ENCODE data around the gene DDX59.

DDX59 gene

GRCh38 chr1:200669314-200670241 is at the start of gene DDX59:
Gene DDX59 (minus strand): TSS chr1:200669907. CDS start chr1:200666740, 3,167 bp downstream.
- peak; percentile 94 for DNase-seq

DNA sequence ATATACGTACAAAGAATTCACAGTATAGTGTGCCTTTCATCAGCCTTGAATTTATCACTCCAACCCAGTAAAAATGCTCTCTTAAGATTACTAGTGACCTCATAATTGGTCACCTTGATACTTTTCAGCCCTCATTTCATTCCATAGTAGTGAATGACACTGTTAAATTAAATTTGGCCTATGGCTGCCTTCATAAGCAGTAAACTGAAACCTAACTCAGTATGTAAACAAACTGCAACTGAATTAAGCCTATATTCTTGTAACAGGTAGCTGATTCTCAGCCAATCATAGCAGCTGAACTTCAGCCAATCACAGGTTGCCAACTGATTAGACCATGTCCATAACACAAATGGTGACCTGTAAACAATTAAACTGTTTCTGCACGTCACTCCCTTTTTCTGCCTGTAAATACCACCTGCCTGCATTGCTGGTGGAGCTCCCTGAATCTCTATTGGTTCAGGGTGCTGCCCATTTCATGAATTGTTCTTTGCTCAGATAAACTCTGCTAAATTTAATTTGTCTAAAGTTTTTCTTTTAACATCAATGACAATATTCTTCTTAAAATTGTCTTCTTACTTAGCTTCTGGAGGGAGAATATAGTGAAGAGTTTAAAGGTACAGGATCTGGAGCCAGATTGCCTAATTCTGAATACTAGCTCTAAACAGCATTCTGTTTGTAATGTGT is 44.9 kb upstream of the DDX59 start:
- no peak for DNase-seq

DNA sequence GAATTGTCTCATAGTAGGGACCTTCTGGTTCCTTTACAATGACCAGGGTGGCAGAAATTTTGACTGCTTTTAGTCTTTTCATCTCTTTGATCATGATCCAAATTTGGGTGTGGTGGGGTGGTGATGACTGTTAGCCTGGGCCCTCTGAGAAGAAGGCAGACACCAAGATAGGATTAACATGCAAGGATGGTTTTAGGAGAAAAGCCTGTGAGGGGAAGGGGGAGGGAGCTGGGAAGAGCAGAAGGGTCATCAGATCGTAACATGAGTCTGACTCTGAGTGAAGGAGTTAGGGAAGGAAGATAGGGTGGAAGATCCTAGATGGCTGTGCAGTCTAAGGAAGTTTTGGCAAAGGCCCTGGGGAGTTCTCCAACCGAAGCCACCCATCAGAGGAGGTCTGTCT is 40.5 kb upstream of the DDX59 start:
- DNase-seq: no peak

- no peak for DNase-seq
These were observed 39.1 kb upstream of the DDX59 start for GRCh38 chr1:200708769-200709168.

- DNase-seq: no peak
These were observed 38.5 kb upstream of the DDX59 start for GRCh38 chr1:200708161-200708560.

- DNase-seq: no peak
These were observed 37.4 kb upstream of the DDX59 start for GRCh38 chr1:200707116-200707515.

DNA sequence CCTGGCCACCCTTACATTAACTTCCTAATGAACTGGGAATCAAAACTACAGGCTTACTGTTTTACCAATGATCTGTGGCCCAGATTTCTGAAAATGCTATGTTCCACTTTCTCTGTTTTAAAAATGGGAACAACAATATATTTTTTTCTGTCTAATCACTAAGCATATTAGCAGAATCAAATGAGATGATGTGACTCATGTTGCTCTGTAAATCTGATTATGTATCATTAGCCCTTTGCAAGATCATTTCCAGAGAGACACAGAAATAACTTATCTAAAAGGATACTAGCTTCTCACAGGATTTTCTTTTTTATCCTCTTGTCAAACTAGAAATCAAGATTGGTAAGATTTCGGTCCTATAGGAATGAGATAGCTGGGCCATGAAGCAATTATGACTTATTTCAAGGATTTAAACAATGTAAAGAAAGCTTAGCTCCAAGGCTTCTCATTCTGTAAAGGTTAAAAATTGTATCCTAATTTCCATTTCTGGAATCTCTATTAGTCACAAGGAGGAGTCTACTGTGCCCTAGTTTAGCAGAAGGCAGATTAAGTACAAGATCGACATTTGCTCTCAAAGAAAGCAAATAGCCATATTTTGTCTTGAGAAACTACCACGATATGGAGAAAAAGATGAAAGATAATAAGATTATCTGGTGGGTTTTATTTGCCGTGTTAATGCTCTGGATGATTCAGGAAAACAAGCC is 36.6 kb upstream of the DDX59 start:
- DNase-seq: no peak

DNA sequence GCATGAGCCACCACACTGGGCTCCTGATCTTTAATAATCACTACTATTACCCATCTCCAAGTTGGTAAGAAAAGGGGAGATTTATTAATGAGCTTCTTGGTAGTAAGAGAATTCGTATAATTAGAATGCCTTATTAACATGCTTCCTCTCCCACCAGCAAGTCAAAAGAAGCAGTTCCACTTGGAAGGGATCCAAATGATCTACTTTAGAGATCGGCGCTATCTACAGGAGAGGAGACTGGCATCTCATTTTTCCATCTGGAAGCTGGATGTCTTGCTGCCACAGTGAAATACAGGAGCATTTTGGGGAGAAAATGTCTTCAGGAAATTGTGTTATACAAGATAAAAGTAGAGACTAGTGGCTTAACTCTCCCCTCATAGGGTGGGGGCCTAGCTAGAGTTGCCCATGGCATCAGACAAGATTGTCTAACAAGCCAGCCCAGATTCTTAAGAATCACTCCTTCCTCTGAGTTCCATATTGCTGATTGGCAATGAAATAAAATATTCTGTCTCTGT is 35.3 kb upstream of the DDX59 start:
- no peak for DNase-seq

- DNase-seq: no peak
These were observed 30.2 kb upstream of the DDX59 start for GRCh38 chr1:200699871-200700270.

GRCh38 chr1:200694738-200695137 is 25.0 kb upstream of the DDX59 start:
- DNase-seq: no peak

DNA sequence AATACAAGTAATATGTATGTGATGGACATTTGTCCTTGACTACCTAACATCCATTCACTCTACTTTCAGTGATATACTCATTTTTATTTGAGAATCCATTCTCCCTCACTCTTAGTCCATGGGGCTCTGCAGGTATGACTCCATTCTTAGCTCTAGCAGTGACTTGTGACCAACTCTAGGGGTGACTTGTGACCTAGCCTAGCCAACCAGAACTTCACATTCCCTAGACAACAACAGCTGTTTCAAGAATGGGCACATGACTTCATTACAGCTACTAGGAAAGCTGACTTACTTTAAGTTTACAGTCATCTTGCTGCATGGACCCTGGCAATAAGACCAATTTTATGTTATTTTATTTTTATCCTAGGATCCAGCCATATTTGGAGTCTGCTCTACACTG is 23.6 kb upstream of the DDX59 start:
- no peak for DNase-seq

DNA sequence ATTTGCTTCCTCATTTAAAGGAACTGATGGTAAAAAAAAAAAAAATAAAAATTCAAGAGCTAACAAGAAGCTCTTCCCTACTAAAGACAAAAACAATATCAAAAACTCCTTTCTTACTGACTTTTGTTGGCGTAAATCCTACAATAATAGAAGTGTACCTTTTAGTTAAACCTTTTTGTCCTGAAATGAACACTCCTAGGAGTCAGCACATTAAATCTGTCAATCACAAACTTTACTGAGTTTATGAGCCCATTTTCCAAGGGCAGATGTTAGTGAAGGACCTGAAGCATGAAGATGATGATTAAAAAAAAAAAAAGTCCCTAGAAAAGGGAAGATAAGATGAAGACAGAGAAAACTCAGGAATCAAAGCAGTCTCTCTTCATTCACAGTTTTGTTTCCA is 22.6 kb upstream of the DDX59 start:
- DNase-seq: no peak

GRCh38 chr1:200686620-200687019 is 16.9 kb upstream of the DDX59 start:
- no peak for DNase-seq

GRCh38 chr1:200684015-200684414 is 14.3 kb upstream of the DDX59 start:
- no peak for DNase-seq

DNA sequence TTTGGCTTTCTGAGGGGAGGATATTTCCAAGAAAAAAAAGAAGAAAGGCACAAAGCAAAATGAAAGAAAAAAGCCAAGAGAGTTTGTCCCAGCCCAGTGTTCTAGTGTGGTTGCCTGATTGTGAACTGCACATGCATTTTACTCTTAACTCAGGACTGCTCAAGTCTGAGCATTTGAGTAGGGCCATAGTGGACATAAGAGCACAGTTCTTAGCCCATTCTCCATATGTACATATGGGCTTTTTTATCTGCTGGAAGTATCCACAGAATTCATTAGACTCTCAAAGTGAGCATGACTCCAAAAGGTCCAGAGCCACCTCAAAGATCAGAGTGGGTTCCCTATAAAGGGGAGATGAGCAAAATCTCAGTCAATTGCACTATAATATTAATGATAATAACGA is 13.6 kb upstream of the DDX59 start:
- no peak for DNase-seq

DNA sequence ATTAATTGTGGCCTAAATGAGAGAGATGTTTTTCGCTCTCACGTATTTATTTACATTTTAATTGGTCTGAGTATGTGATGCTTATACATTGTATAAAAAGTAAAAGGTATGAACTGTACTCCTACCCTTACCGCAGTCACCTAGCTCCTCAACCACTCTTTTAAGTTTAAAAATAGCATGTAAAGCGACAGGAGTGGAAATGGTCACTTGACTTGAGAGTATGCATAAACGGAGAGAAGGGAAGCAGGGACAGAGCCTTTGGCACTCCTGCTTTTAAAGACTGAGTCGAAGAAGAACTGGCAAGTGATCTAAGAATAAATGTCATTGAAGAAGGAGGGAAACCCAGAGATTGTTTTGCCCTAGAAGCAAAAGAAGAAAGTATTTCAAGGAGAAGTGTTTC is 11.5 kb upstream of the DDX59 start:
- DNase-seq: no peak

DNA sequence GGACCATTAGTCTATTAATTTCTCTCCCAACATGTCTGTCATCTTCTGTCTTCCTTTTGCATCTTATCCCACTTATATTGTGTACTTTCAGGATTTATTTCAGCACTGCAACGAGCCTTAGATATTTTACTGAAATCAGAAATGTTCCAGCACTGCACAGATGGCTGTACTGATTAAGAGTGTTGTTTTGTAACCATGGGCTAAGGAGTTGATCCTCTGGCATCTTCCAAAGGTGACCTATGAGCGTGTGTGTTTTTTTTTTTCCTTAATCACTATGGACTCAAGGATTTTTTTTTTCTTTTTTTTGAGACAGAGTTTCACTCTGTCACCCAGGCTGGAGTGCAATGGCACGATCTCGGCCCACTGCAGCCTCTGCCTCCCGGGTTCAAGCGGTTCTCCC is 7.1 kb upstream of the DDX59 start:
- no peak for DNase-seq

- no peak for DNase-seq
These were observed 5.8 kb upstream of the DDX59 start for GRCh38 chr1:200675588-200675852.

DNA sequence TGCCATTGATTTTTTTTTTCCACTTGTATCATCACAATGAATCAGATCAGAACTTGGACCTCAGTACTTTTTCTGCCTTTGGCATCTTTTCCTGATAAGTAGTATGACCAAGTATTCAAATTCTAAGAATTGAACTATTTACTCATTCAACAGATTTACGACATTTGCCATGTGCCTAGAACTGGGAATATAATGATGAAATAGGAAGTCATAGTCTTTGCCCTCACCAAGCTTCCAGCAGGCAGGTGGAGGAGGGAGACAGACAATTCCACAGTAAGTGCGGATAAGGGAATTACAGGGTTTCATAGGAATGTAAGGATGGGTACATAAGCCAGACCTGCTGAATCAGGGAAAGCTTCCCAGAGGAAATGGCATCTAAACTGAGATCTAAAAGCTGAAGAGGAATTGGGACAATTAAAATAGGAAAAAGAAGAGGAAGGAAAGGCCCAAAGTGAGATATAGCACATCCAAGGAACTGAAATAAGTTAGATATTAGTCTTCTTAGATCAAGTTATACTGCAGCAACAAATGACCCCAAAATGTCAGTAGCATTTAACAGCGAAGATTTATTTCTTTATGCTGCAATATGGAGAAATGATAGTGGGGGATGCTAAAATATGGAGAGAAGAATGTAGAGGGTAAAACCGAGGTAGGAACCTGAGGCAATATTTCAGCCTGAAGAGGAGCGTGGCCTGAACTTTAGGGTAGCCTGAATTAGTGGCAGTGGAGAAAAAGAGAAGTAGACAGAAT is 5.3 kb upstream of the DDX59 start:
- DNase-seq: no peak

DNA sequence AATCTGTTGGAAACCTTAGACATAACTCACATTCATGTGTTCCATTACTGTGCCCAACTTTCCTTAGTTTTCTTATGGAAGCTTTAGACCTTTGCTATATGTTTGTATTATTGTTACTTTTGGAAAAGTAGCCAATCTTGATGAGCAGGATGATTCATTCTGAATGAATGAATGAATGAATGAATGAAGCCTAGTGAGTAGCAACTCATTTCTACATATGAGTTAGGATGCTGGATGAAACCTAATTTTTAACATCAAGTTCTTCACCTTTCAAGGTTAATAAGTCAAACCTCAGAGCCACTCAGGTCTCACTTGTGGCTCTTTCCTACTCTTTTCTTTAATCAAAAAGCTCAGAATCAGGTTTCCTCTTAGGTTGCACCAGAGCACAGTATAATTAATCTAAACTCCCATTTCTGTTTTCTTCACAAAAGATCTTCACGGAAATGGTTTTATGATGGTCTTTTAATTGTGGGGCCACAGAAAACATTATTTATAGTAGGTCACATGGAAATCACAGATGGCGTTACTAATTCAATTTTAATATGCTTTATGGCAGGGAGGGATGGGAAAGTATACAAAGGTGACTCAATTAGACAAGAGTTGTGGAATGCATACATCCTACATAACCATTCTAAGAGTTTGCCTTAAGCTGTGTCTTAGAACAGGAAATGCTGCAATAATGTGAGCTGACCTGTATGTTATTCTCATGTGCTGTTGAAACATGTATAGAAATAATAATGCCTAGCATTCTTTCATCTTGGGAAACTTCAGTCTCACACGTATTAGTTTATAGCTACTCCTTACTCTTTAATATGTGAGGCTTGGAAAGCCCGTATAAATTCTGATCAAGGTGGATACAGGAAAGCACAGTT is 4.5 kb upstream of the DDX59 start:
- no peak for DNase-seq

DNA sequence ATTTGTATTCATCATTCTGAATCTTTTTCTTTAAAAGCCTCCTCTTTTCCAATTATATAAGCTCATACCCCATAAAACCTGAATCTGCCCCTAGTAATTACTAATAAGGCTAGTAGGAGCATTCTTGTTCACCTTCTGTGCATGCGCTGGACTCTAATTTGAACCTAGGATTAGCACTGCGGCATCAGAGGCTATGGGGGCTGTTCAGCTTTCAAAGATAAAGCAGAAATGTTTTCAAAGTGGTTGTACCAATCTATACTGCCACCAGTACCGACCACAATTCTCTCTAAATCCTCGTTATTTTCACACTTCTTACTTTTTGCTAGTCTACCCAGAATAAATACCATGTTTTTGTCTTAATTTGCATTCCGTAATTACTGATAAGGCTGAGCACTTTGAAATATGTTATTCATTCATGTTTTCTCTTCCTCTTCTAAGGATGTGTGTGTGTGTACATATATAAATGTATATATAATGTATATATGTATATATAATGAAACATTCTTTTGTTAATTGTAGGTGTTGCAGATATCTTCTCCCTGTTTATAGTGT is 1.6 kb upstream of the DDX59 start:
- DNase-seq: no peak
